Activated T-helper 1 cell treated with anti-CD3 and anti-CD28 coated beads, Interleukin-12 subunit alpha, Interleukin-12 subunit beta, Interleukin-2, Interleukin-4 antibody, amounts not matched to agents 30 ng/mL and 10 ng/mL and 1 ng/mL, durations not matched to agents 14 hours and 24 hours and 36 hours (primary cell): ENCODE data around the gene ANKRD55. TPM values are rescaled to one million over a fixed set of nuclear protein-coding genes. Genes with fewer than 3 reads are reported as not detected.

Experiments
- DNase-seq: peaks from one replicate; pipeline ENCODE4 v3.0.0; 2021; ENCODE audit warnings: low spot score
- H3K27ac Mint-ChIP-seq: one replicate; pipeline ENCODE4 v1.8.0; 2021; ENCODE audit warnings: mild to moderate bottlenecking, mixed read lengths
- H3K27me3 Mint-ChIP-seq: one replicate; pipeline ENCODE4 v1.8.0; 2022; ENCODE audit warnings: mild to moderate bottlenecking, moderate library complexity, mixed read lengths; ENCODE audit not compliant: insufficient read depth
- H3K36me3 Mint-ChIP-seq: one replicate; pipeline ENCODE4 v1.8.0; 2021; ENCODE audit warnings: low read depth, mixed read lengths
- H3K4me1 Mint-ChIP-seq: one replicate; pipeline ENCODE4 v1.8.0; 2021; ENCODE audit warnings: low read depth, mixed read lengths
- H3K4me3 Mint-ChIP-seq: one replicate; pipeline ENCODE4 v1.8.0; 2021; ENCODE audit warnings: mild to moderate bottlenecking, moderate library complexity, mixed read lengths
- H3K9me3 Mint-ChIP-seq: one replicate; pipeline ENCODE4 v1.8.0; 2021; ENCODE audit warnings: mixed read lengths
- intact Hi-C: fragments of 100-400 bp; cut with micrococcal nuclease; formaldehyde crosslinking; loops from one replicate; pipeline ENCODE4 v1.15.1; 2024
- total RNA-seq: library from RNA; stranded (reverse); gene quantifications from 2 replicates; pipeline ENCODE4 v1.2.3, GENCODE V29; 2022

The ANKRD55 gene
- total RNA-seq: 1.0 and 1.8 TPM in 2 replicates

- DNase-seq: no peak
- Mint-ChIP-seq H3K4me1 (no peaks in the 10 kb centered on the region), H3K36me3 (no peaks in the 10 kb centered on the region), H3K4me3 (no peak within 1 kb of the TSS), H3K27ac (no peak within 1 kb of the TSS), H3K27me3 (peaks cover 20% of the 10 kb centered on the region), H3K9me3 (no peaks in the 10 kb centered on the region)
- intact Hi-C loops: no loop called here
Measured at GRCh38 chr5:56233230-56233629, at the start of gene ANKRD55. TSS of gene ANKRD55 (minus strand) at chr5:56233330. CDS start at chr5:56232913, 417 bp downstream.

GRCh38 chr5:56282216-56282615 lies 49.1 kb upstream of the ANKRD55 start:
- Mint-ChIP-seq H3K27ac (no peak overlapping the region), H3K9me3 (no peaks in the 10 kb centered on the region), H3K4me1 (no peaks in the 10 kb centered on the region), H3K4me3 (no peak overlapping the region), H3K36me3 (no peaks in the 10 kb centered on the region), H3K27me3 (no peaks in the 10 kb centered on the region)
- DNase-seq: no peak
- intact Hi-C loops: no loop called here

- H3K27me3 Mint-ChIP-seq: no peaks in the 10 kb centered on the region
- no peak overlapping the region for H3K27ac Mint-ChIP-seq
- no peaks in the 10 kb centered on the region for H3K4me1 Mint-ChIP-seq
- no peaks in the 10 kb centered on the region for H3K9me3 Mint-ChIP-seq
- intact Hi-C loops: no loop called here
- no peaks in the 10 kb centered on the region for H3K36me3 Mint-ChIP-seq
- no peak for DNase-seq
- H3K4me3 Mint-ChIP-seq: no peak overlapping the region
Measured at GRCh38 chr5:56281489-56282165, 48.5 kb upstream of the ANKRD55 start.

- H3K9me3 Mint-ChIP-seq: no peaks in the 10 kb centered on the region
- intact Hi-C loops: no loop called here
- no peak for DNase-seq
Measured at GRCh38 chr5:56279979-56280378, 46.8 kb upstream of the ANKRD55 start.

GRCh38 chr5:56279291-56279690 lies 46.2 kb upstream of the ANKRD55 start:
- Mint-ChIP-seq H3K27ac (no peak overlapping the region), H3K4me1 (no peaks in the 10 kb centered on the region), H3K36me3 (no peaks in the 10 kb centered on the region), H3K9me3 (no peaks in the 10 kb centered on the region), H3K4me3 (no peak overlapping the region), H3K27me3 (no peaks in the 10 kb centered on the region)
- no peak for DNase-seq
- intact Hi-C loops: no loop called here

More at GRCh38 chr5:56279979-56280378, 46.8 kb upstream of the ANKRD55 start:
- no peak overlapping the region for H3K4me3 Mint-ChIP-seq
- no peaks in the 10 kb centered on the region for H3K36me3 Mint-ChIP-seq
- H3K27ac Mint-ChIP-seq: no peak overlapping the region
- no peaks in the 10 kb centered on the region for H3K27me3 Mint-ChIP-seq
- H3K4me1 Mint-ChIP-seq: no peaks in the 10 kb centered on the region

GRCh38 chr5:56278335-56278753 lies 45.2 kb upstream of the ANKRD55 start:
- DNase-seq: no peak
- H3K27ac Mint-ChIP-seq: no peak overlapping the region
- H3K36me3 Mint-ChIP-seq: no peaks in the 10 kb centered on the region
- no peaks in the 10 kb centered on the region for H3K4me1 Mint-ChIP-seq
- no peaks in the 10 kb centered on the region for H3K9me3 Mint-ChIP-seq
- H3K4me3 Mint-ChIP-seq: no peak overlapping the region
- H3K27me3 Mint-ChIP-seq: no peaks in the 10 kb centered on the region
- intact Hi-C loops: no loop called here

- no peak for DNase-seq
- intact Hi-C loops: no loop called here
Measured at GRCh38 chr5:56277573-56277972, 44.4 kb upstream of the ANKRD55 start.

GRCh38 chr5:56273376-56273955 lies 40.3 kb upstream of the ANKRD55 start:
- H3K27me3 Mint-ChIP-seq: no peaks in the 10 kb centered on the region
- intact Hi-C loops: loop anchor here (5.0 kb wide), 4 partner anchors 314 to 1004 kb away; no protein-coding TSS in a partner anchor
- DNase-seq: no peak
- no peak overlapping the region for H3K4me3 Mint-ChIP-seq
- no peaks in the 10 kb centered on the region for H3K36me3 Mint-ChIP-seq
- H3K9me3 Mint-ChIP-seq: no peaks in the 10 kb centered on the region
- H3K27ac Mint-ChIP-seq: no peak overlapping the region
- peaks cover 21% of the 10 kb centered on the region for H3K4me1 Mint-ChIP-seq

More at GRCh38 chr5:56277573-56277972, 44.4 kb upstream of the ANKRD55 start:
- H3K4me3 Mint-ChIP-seq: no peak overlapping the region
- no peaks in the 10 kb centered on the region for H3K27me3 Mint-ChIP-seq
- no peaks in the 10 kb centered on the region for H3K36me3 Mint-ChIP-seq
- no peaks in the 10 kb centered on the region for H3K9me3 Mint-ChIP-seq
- H3K27ac Mint-ChIP-seq: no peak overlapping the region
- no peaks in the 10 kb centered on the region for H3K4me1 Mint-ChIP-seq

GRCh38 chr5:56272765-56273164 lies 39.6 kb upstream of the ANKRD55 start:
- intact Hi-C loops: loop anchor here (5.0 kb wide), 4 partner anchors 315 to 1005 kb away; no protein-coding TSS in a partner anchor
- Mint-ChIP-seq H3K27me3 (no peaks in the 10 kb centered on the region), H3K4me3 (no peak overlapping the region)

GRCh38 chr5:56270568-56271392 lies 37.6 kb upstream of the ANKRD55 start:
- Mint-ChIP-seq H3K27me3 (no peaks in the 10 kb centered on the region), H3K4me3 (peak overlapping the region; percentile 48), H3K36me3 (no peaks in the 10 kb centered on the region), H3K4me1 (peaks cover 21% of the 10 kb centered on the region), H3K9me3 (no peaks in the 10 kb centered on the region), H3K27ac (peak overlapping the region; percentile 46)
- intact Hi-C loops: loop anchor here (1.0 to 5.0 kb wide), 12 partner anchors 59 to 1007 kb away; no protein-coding TSS in a partner anchor
- peak; percentile 65 for DNase-seq

More at GRCh38 chr5:56272765-56273164, 39.6 kb upstream of the ANKRD55 start:
- Mint-ChIP-seq H3K27ac (no peak overlapping the region), H3K36me3 (no peaks in the 10 kb centered on the region), H3K9me3 (no peaks in the 10 kb centered on the region), H3K4me1 (peaks cover 21% of the 10 kb centered on the region)
- no peak for DNase-seq

- Mint-ChIP-seq H3K4me3 (no peak overlapping the region), H3K9me3 (no peaks in the 10 kb centered on the region), H3K27me3 (no peaks in the 10 kb centered on the region), H3K36me3 (no peaks in the 10 kb centered on the region), H3K4me1 (peaks cover 21% of the 10 kb centered on the region), H3K27ac (no peak overlapping the region)
- intact Hi-C loops: loop anchor here (1.0 to 5.0 kb wide), 12 partner anchors 59 to 1007 kb away; no protein-coding TSS in a partner anchor
- DNase-seq: no peak
Measured at GRCh38 chr5:56270058-56270457, 36.9 kb upstream of the ANKRD55 start.

- Mint-ChIP-seq H3K9me3 (no peaks in the 10 kb centered on the region), H3K4me3 (no peak overlapping the region), H3K27ac (no peak overlapping the region), H3K27me3 (peaks cover 1% of the 10 kb centered on the region), H3K36me3 (no peaks in the 10 kb centered on the region), H3K4me1 (peaks cover 21% of the 10 kb centered on the region)
- DNase-seq: no peak
- intact Hi-C loops: loop anchor here (1.0 to 5.0 kb wide), 3 partner anchors 291 to 953 kb away; no protein-coding TSS in a partner anchor
Measured at GRCh38 chr5:56269216-56269927, 36.2 kb upstream of the ANKRD55 start.
